Measurements from ENCODE around the gene SPEG. TPM values are rescaled to one million over a fixed set of nuclear protein-coding genes. Genes with fewer than 3 reads are reported as not detected.

SPEG gene
- total RNA-seq, 1 donor from 2014 or later = 71.2 TPM

DNA sequence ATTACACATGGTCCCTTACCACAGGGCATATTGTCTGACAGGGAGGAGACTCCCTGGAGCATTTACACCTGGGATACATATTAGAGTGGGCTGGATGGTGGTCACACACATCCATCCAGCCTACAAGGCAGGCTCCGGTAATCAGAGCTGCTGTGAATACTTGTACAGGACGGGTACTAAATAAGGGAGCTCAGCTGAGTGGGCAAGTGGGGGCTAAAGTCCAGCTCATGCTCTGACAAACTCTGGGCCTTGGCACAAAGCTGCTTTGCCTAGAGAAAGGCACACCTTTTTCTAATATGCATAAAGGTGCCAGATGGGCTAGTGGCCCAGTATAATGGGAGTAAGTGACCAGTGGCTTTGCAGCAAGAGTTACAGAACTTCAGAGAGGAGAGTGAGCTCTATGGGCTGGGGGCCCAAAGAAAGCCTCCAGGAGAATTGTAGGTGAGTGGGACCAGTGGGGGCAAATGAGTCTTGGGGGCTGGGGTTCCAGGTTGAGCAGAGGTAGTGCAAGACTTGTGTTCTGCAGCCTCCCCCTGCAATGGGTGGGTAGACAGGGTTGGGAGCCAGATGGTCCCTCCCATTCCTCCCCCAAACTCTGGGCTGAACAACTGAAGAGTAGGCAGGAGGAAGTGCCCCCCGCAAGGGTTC is 110.8 kb downstream of the SPEG start:
- peaks cover 8% of the 10 kb centered on the region for H3K4me1 Mint-ChIP-seq (ENCODE audit: low read depth, unreplicated experiment)
- H3K27ac Mint-ChIP-seq (ENCODE audit: unreplicated experiment) = no peak overlapping the region
- H3K9me3 ChIP-seq (ENCODE audit: insufficient read depth, low read depth, low read length) = no peaks in the 10 kb centered on the region
- H3K9ac ChIP-seq (ENCODE audit: low read length) = no peak overlapping the region
- peaks cover 24% of the 10 kb centered on the region for H3K36me3 Mint-ChIP-seq (ENCODE audit: low read depth, unreplicated experiment)
- TF ChIP-seq, protein P1, sequence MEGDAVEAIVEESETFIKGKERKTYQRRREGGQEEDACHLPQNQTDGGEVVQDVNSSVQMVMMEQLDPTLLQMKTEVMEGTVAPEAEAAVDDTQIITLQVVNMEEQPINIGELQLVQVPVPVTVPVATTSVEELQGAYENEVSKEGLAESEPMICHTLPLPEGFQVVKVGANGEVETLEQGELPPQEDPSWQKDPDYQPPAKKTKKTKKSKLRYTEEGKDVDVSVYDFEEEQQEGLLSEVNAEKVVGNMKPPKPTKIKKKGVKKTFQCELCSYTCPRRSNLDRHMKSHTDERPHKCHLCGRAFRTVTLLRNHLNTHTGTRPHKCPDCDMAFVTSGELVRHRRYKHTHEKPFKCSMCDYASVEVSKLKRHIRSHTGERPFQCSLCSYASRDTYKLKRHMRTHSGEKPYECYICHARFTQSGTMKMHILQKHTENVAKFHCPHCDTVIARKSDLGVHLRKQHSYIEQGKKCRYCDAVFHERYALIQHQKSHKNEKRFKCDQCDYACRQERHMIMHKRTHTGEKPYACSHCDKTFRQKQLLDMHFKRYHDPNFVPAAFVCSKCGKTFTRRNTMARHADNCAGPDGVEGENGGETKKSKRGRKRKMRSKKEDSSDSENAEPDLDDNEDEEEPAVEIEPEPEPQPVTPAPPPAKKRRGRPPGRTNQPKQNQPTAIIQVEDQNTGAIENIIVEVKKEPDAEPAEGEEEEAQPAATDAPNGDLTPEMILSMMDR (IDR thresholded peaks at IDR 0.05; ENCODE audit: insufficient read depth, low read depth, low read length) = no peak
- no peak for TF ChIP-seq EZH2 (IDR thresholded peaks at IDR 0.05; ENCODE audit: insufficient read depth, low read length)
- peaks cover 17% of the 10 kb centered on the region for H3K4me1 ChIP-seq (ENCODE audit: insufficient read depth, low read length)
- no peak overlapping the region for H3K4me2 ChIP-seq (ENCODE audit: low read length)
- no peaks in the 10 kb centered on the region for H3K27me3 ChIP-seq (ENCODE audit: insufficient read depth, low read length)
- no peak overlapping the region for H3K4me3 ChIP-seq (ENCODE audit: insufficient read depth, low read depth, low read length)
- H3K27me3 Mint-ChIP-seq (ENCODE audit: low read depth, unreplicated experiment) = peaks cover 24% of the 10 kb centered on the region
- H3K27ac ChIP-seq (ENCODE audit: low read depth, low read length) = no peak overlapping the region
- H3K36me3 ChIP-seq (ENCODE audit: insufficient read depth, low read length) = peaks cover 9% of the 10 kb centered on the region
- no peaks in the 10 kb centered on the region for H3K9me3 Mint-ChIP-seq (ENCODE audit: unreplicated experiment)
- H3K79me2 ChIP-seq (ENCODE audit: insufficient read depth, low read length) = peaks cover 27% of the 10 kb centered on the region
- H4K20me1 ChIP-seq (ENCODE audit: insufficient read depth, low read length) = peaks cover 24% of the 10 kb centered on the region
- H3K4me3 Mint-ChIP-seq (ENCODE audit: unreplicated experiment) = peak overlapping the region; percentile 88
- no peak overlapping the region for H2AFZ ChIP-seq (ENCODE audit: low read depth, low read length)
- no peak for DNase-seq (ENCODE audit: low read depth)
- no peak for FAIRE-seq

DNA sequence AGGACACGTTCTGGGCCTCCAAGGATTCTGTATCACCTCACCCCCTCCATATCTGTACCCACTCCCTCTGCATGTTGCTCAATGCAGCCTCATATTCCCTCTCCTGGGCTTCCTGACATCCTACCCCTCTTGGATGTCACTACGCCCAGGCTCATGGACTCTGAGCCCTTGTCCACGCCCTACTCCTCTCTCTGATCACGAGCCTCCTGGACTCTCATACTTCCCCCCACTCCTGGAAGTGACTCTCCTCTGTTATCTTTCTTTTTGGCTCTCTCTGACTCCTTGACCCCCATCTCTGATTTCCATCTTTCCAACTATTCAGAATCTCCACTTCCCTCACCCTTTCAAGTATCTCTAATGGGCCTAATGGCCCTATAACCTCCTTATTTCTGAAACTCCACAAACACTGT is 111.3 kb downstream of the SPEG start:
- Mint-ChIP-seq H3K27ac (ENCODE audit: unreplicated experiment) (no peak overlapping the region), H3K9me3 (ENCODE audit: unreplicated experiment) (no peaks in the 10 kb centered on the region), H3K27me3 (ENCODE audit: low read depth, unreplicated experiment) (peaks cover 25% of the 10 kb centered on the region), H3K4me3 (ENCODE audit: unreplicated experiment) (peak overlapping the region; percentile 4), H3K36me3 (ENCODE audit: low read depth, unreplicated experiment) (peaks cover 22% of the 10 kb centered on the region), H3K4me1 (ENCODE audit: low read depth, unreplicated experiment) (peaks cover 8% of the 10 kb centered on the region)
- no peak overlapping the region for H3K4me2 ChIP-seq (ENCODE audit: low read length)
- DNase-seq (ENCODE audit: low read depth) = no peak
- H3K36me3 ChIP-seq (ENCODE audit: insufficient read depth, low read length) = peaks cover 5% of the 10 kb centered on the region
- no peak overlapping the region for H3K9ac ChIP-seq (ENCODE audit: low read length)
- no peaks in the 10 kb centered on the region for H3K9me3 ChIP-seq (ENCODE audit: insufficient read depth, low read depth, low read length)
- no peak overlapping the region for H2AFZ ChIP-seq (ENCODE audit: low read depth, low read length)
- H3K4me1 ChIP-seq (ENCODE audit: insufficient read depth, low read length) = peaks cover 17% of the 10 kb centered on the region
- H3K27me3 ChIP-seq (ENCODE audit: insufficient read depth, low read length) = no peaks in the 10 kb centered on the region
- no peak for TF ChIP-seq EZH2 (IDR thresholded peaks at IDR 0.05; ENCODE audit: insufficient read depth, low read length)
- peaks cover 22% of the 10 kb centered on the region for H4K20me1 ChIP-seq (ENCODE audit: insufficient read depth, low read length)
- no peak for FAIRE-seq
- peaks cover 22% of the 10 kb centered on the region for H3K79me2 ChIP-seq (ENCODE audit: insufficient read depth, low read length)
- no peak overlapping the region for H3K4me3 ChIP-seq (ENCODE audit: insufficient read depth, low read depth, low read length)
- H3K27ac ChIP-seq (ENCODE audit: low read depth, low read length) = no peak overlapping the region

GRCh38 chr2:219547621-219548020 is 113.0 kb downstream of the SPEG start:
- Histone ChIP-seq H4K20me1 (ENCODE audit: insufficient read depth, low read length) (peaks cover 7% of the 10 kb centered on the region), H3K4me1 (ENCODE audit: insufficient read depth, low read length) (peaks cover 14% of the 10 kb centered on the region), H3K4me2 (ENCODE audit: low read length) (no peak overlapping the region), H3K27ac (ENCODE audit: low read depth, low read length) (no peak overlapping the region), H3K27me3 (ENCODE audit: insufficient read depth, low read length) (no peaks in the 10 kb centered on the region), H3K9ac (ENCODE audit: low read length) (no peak overlapping the region), H3K4me3 (ENCODE audit: insufficient read depth, low read depth, low read length) (no peak overlapping the region), H3K36me3 (ENCODE audit: insufficient read depth, low read length) (no peaks in the 10 kb centered on the region), H3K9me3 (ENCODE audit: insufficient read depth, low read depth, low read length) (no peaks in the 10 kb centered on the region), H3K79me2 (ENCODE audit: insufficient read depth, low read length) (peaks cover 5% of the 10 kb centered on the region), H2AFZ (ENCODE audit: low read depth, low read length) (no peak overlapping the region)
- TF ChIP-seq, protein P1 (IDR thresholded peaks at IDR 0.05; ENCODE audit: insufficient read depth, low read depth, low read length) = no peak
- TF ChIP-seq EZH2 (IDR thresholded peaks at IDR 0.05; ENCODE audit: insufficient read depth, low read length) = no peak
- no peak for FAIRE-seq
- H3K27me3 Mint-ChIP-seq (ENCODE audit: low read depth, unreplicated experiment) = peaks cover 27% of the 10 kb centered on the region
- H3K4me1 Mint-ChIP-seq (ENCODE audit: low read depth, unreplicated experiment) = peaks cover 7% of the 10 kb centered on the region
- H3K36me3 Mint-ChIP-seq (ENCODE audit: low read depth, unreplicated experiment) = peaks cover 17% of the 10 kb centered on the region
- DNase-seq (ENCODE audit: low read depth) = no peak
- H3K4me3 Mint-ChIP-seq (ENCODE audit: unreplicated experiment) = no peak overlapping the region
- H3K9me3 Mint-ChIP-seq (ENCODE audit: unreplicated experiment) = no peaks in the 10 kb centered on the region
- no peak overlapping the region for H3K27ac Mint-ChIP-seq (ENCODE audit: unreplicated experiment)

Other genes starting within 250 kb of the SPEG start
- gene ZFAND2B, start 228.1 kb upstream of the SPEG start, total RNA-seq = 20.7 and 24.0 TPM in 2 replicates
- gene ABCB6, start 215.9 kb upstream of the SPEG start, total RNA-seq = 12.5 and 13.2 TPM in 2 replicates
- gene ATG9A, start 205.2 kb upstream of the SPEG start, total RNA-seq = 48.8 and 57.0 TPM in 2 replicates
- gene ANKZF1, start 205.0 kb upstream of the SPEG start, total RNA-seq = 41.6 and 43.8 TPM in 2 replicates
- gene GLB1L, start 189.4 kb upstream of the SPEG start, total RNA-seq = 2.7 and 4.6 TPM in 2 replicates
- gene STK16, start 189.4 kb upstream of the SPEG start, total RNA-seq = 19.1 and 20.6 TPM in 2 replicates
- gene TUBA4B, start 181.6 kb upstream of the SPEG start, total RNA-seq = not detected in 2 replicates
- 18.0 and 19.7 TPM in 2 replicates for gene TUBA4A, start 180.9 kb upstream of the SPEG start, total RNA-seq
- gene DNAJB2, start 155.5 kb upstream of the SPEG start, total RNA-seq = 49.7 and 53.9 TPM in 2 replicates
- gene PTPRN, start 125.4 kb upstream of the SPEG start, total RNA-seq = 76.6 and 88.2 TPM in 2 replicates
- not detected in 2 replicates for gene RESP18, start 102.1 kb upstream of the SPEG start, total RNA-seq
- gene DNPEP, start 46.9 kb upstream of the SPEG start, total RNA-seq = 44.8 and 53.9 TPM in 2 replicates
- 5.2 and 5.4 TPM in 2 replicates for gene DES, start 16.5 kb upstream of the SPEG start, total RNA-seq
- gene GMPPA, start 64.0 kb downstream of the SPEG start, total RNA-seq = 49.5 and 55.3 TPM in 2 replicates
- gene ASIC4, start 79.6 kb downstream of the SPEG start, total RNA-seq = 0.39 and 0.70 TPM in 2 replicates
- gene CHPF, start 109.0 kb downstream of the SPEG start, total RNA-seq = 151 and 163 TPM in 2 replicates
- 3.8 TPM in 2 replicates for gene TMEM198, start 109.2 kb downstream of the SPEG start, total RNA-seq
- gene OBSL1, start 136.7 kb downstream of the SPEG start, total RNA-seq = 77.5 and 88.1 TPM in 2 replicates
- gene INHA, start 137.5 kb downstream of the SPEG start, total RNA-seq = 0.52 and 0.99 TPM in 2 replicates
- 24.9 TPM in 2 replicates for gene STK11IP, start 163.0 kb downstream of the SPEG start, total RNA-seq
- gene SLC4A3, start 192.8 kb downstream of the SPEG start, total RNA-seq = 10.9 and 11.2 TPM in 2 replicates